ENCODE results near the gene ASL.
A peak's percentile ranks its signal among the peaks of the same experiment; 100 is the strongest.
"Not testable (repeated sequence)": the region's sequence is repeated elsewhere in the genome, so short reads cannot be mapped to it uniquely, and the experiment has no call there.

ASL gene

GRCh38 chr7:66076462-66077329, 1.1 kb downstream of the ASL start:
- DNase-seq = no peak

GRCh38 chr7:66078067-66078466, 2.4 kb downstream of the ASL start:
- DNase-seq = no peak

- DNase-seq = no peak
Measured at GRCh38 chr7:66082083-66082482, 6.5 kb downstream of the ASL start.

GRCh38 chr7:66082886-66083415, 7.3 kb downstream of the ASL start:
- DNase-seq = no peak

GRCh38 chr7:66083677-66084076, 8.1 kb downstream of the ASL start:
- DNase-seq = no peak

GRCh38 chr7:66088861-66089838, 13.5 kb downstream of the ASL start:
- DNase-seq = no peak

- no peak for DNase-seq
Measured at GRCh38 chr7:66092654-66093053, 17.0 kb downstream of the ASL start.

GRCh38 chr7:66095010-66095409, 19.4 kb downstream of the ASL start:
- DNase-seq = no peak

GRCh38 chr7:66099232-66099550, 23.6 kb downstream of the ASL start:
- no peak for DNase-seq

- peak; percentile 38 for DNase-seq
Measured at GRCh38 chr7:66099551-66100407, 24.2 kb downstream of the ASL start.

GRCh38 chr7:66100408-66101050, 24.9 kb downstream of the ASL start:
- no peak for DNase-seq

GRCh38 chr7:66102168-66102567, 26.5 kb downstream of the ASL start:
- not testable (repeated sequence) for DNase-seq

- not testable (repeated sequence) for DNase-seq
Measured at GRCh38 chr7:66103994-66104393, 28.4 kb downstream of the ASL start.

GRCh38 chr7:66105263-66105748, 29.7 kb downstream of the ASL start:
- DNase-seq = no peak

- not testable (repeated sequence) for DNase-seq
Measured at GRCh38 chr7:66108410-66108809, 32.8 kb downstream of the ASL start.

GRCh38 chr7:66110856-66111255, 35.2 kb downstream of the ASL start:
- no peak for DNase-seq

GRCh38 chr7:66114743-66115649, 39.4 kb downstream of the ASL start, which contains the start of gene CRCP:
CRCP (plus strand) TSS chr7:66114847; CDS start chr7:66114963, 116 bp downstream.
- peak; percentile 40 for DNase-seq

GRCh38 chr7:66116680-66117420, 41.2 kb downstream of the ASL start:
- DNase-seq = not testable (repeated sequence)

- no peak for DNase-seq
Measured at GRCh38 chr7:66118603-66119002, 43.0 kb downstream of the ASL start.
